Measurements from ENCODE around the gene IMPACT. TPM values are rescaled to one million over a fixed set of nuclear protein-coding genes. Genes with fewer than 3 reads are reported as not detected.

The IMPACT gene
- total and polyA plus RNA-seq, 9 donors: 13.7 to 50.3 (median 28.7) TPM

GRCh38 chr18:24420551-24420950 is 5.9 kb upstream of the IMPACT start:
- no peaks in the 10 kb centered on the region for H3K9me3 ChIP-seq
- no peaks in the 10 kb centered on the region for H3K4me1 ChIP-seq (ENCODE audit: insufficient read depth)
- H3K36me3 ChIP-seq: no peaks in the 10 kb centered on the region
- TF ChIP-seq POLR2A (IDR thresholded peaks at IDR 0.05) (no peak), CTCF (IDR thresholded peaks at IDR 0.05) (no peak), EP300 (IDR thresholded peaks at IDR 0.05) (no peak)
- H3K27me3 ChIP-seq: no peaks in the 10 kb centered on the region
- WGBS, 3 donors: 88 to 96% (median 94%) methylated on average over 4 of the region's 4 CpGs
- H3K27ac ChIP-seq: no peak overlapping the region
- intact Hi-C loops (cut with DNase I): no loop called here
- H3K4me3 ChIP-seq: no peak overlapping the region
- no peak for DNase-seq

GRCh38 chr18:24421831-24422230 is 4.6 kb upstream of the IMPACT start:
- no peaks in the 10 kb centered on the region for H3K27me3 ChIP-seq
- DNase-seq: no peak
- 4 to 38% (median 13%) methylated on average over 1 of the region's 1 CpG for WGBS, 3 donors
- no peaks in the 10 kb centered on the region for H3K36me3 ChIP-seq
- intact Hi-C loops (cut with DNase I): no loop called here
- H3K4me1 ChIP-seq (ENCODE audit: insufficient read depth): no peaks in the 10 kb centered on the region
- H3K4me3 ChIP-seq: no peak overlapping the region
- no peak overlapping the region for H3K27ac ChIP-seq
- H3K9me3 ChIP-seq: no peaks in the 10 kb centered on the region
- no peak for TF ChIP-seq POLR2A (IDR thresholded peaks at IDR 0.05)
- TF ChIP-seq EP300 (IDR thresholded peaks at IDR 0.05): no peak
- TF ChIP-seq CTCF (IDR thresholded peaks at IDR 0.05): no peak

- Histone ChIP-seq H3K27ac (peak overlapping the region in 1 of 2 donors; percentile 60), H3K36me3 (no peaks in the 10 kb centered on the region), H3K27me3 (no peaks in the 10 kb centered on the region), H3K9me3 (no peaks in the 10 kb centered on the region), H3K4me3 (peak overlapping the region; percentile 88), H3K4me1 (ENCODE audit: insufficient read depth) (peaks cover 2% of the 10 kb centered on the region)
- 37 to 40% (median 38%) methylated on average over 11 of the region's 11 CpGs for WGBS, 3 donors
- DNase-seq: no peak
- TF ChIP-seq POLR2A (IDR thresholded peaks at IDR 0.05) (no peak), CTCF (IDR thresholded peaks at IDR 0.05) (no peak), EP300 (IDR thresholded peaks at IDR 0.05) (no peak)
- intact Hi-C loops (cut with DNase I): no loop called here
Observed at GRCh38 chr18:24426073-24426397, 435 bp upstream of the IMPACT start.

GRCh38 chr18:24427484-24427883 is 1.0 kb downstream of the IMPACT start:
- WGBS, 3 donors: 42 to 51% (median 43%) methylated on average over 3 of the region's 3 CpGs
- TF ChIP-seq POLR2A (IDR thresholded peaks at IDR 0.05) (no peak), CTCF (IDR thresholded peaks at IDR 0.05) (no peak), EP300 (IDR thresholded peaks at IDR 0.05) (no peak)

GRCh38 chr18:24428709-24429108 is 2.2 kb downstream of the IMPACT start:
- WGBS, 3 donors: 78 to 84% (median 83%) methylated on average over 3 of the region's 3 CpGs
- peaks cover 2% of the 10 kb centered on the region for H3K4me1 ChIP-seq (ENCODE audit: insufficient read depth)
- H3K27ac ChIP-seq: no peak overlapping the region
- H3K36me3 ChIP-seq: no peaks in the 10 kb centered on the region
- no peak for DNase-seq
- H3K4me3 ChIP-seq: no peak overlapping the region
- no peaks in the 10 kb centered on the region for H3K9me3 ChIP-seq
- H3K27me3 ChIP-seq: no peaks in the 10 kb centered on the region
- TF ChIP-seq POLR2A (IDR thresholded peaks at IDR 0.05): no peak
- TF ChIP-seq CTCF (IDR thresholded peaks at IDR 0.05): no peak
- TF ChIP-seq EP300 (IDR thresholded peaks at IDR 0.05): no peak
- intact Hi-C loops (cut with DNase I): no loop called here

More at GRCh38 chr18:24427484-24427883, 1.0 kb downstream of the IMPACT start:
- DNase-seq: no peak
- peak overlapping the region; percentile 88 for H3K4me3 ChIP-seq
- intact Hi-C loops (cut with DNase I): no loop called here
- H3K36me3 ChIP-seq: no peaks in the 10 kb centered on the region
- H3K4me1 ChIP-seq (ENCODE audit: insufficient read depth): peaks cover 2% of the 10 kb centered on the region
- H3K9me3 ChIP-seq: no peaks in the 10 kb centered on the region
- no peaks in the 10 kb centered on the region for H3K27me3 ChIP-seq
- H3K27ac ChIP-seq: no peak overlapping the region
